Keratinocyte (primary cell): Measurements from ENCODE around the gene HOXA6.

ENCODE experiments used
- CTCF ChIP-seq, 3 experiments: IDR thresholded peaks in 1 of 3; conservative IDR thresholded peaks in 1 of 3; optimal IDR thresholded peaks in 1 of 3; 2 replicates in 2 of 3; 3 replicates in 1 of 3; pipeline versions ENCODE3 to v1.5.1; 2011; ENCODE audit warnings: low read length in 3 of 3, mild to moderate bottlenecking in 3 of 3, moderate library complexity in 2 of 3, control low read depth in 1 of 3, inconsistent platforms in 1 of 3; ENCODE audit not compliant: insufficient read depth in 2 of 3; ENCODE audit errors: extremely low read depth in 1 of 3
- EZH2 ChIP-seq: IDR thresholded peaks from one replicate; pipeline ENCODE4 v1.6.1; 2012; ENCODE audit warnings: inconsistent platforms, mild to moderate bottlenecking, low read length, moderate library complexity

GRCh38 chr7:27172315-27172774, 24.8 kb upstream of the HOXA6 start:
- TF ChIP-seq CTCF (optimal IDR thresholded peaks at IDR 0.05 in 1 of 3, IDR thresholded peaks at IDR 0.05 in 1 of 3, conservative IDR thresholded peaks at IDR 0.05 in 1 of 3; ENCODE audit: extremely low read depth in 1 of 3, insufficient read depth in 2 of 3, low read length in 3 of 3) (no peak), EZH2 (no peak)
